HepG2 (cell line): Measurements from ENCODE around the gene PPP1R2C. TPM values are rescaled to one million over a fixed set of nuclear protein-coding genes. Genes with fewer than 3 reads are reported as not detected.

Experiments
- ATAC-seq: fragments of 200-7000 bp; cut with Tn5 transposase; 3 replicates; pipeline ENCODE4 v1.9.1; 2020; ENCODE audit warnings: mild to moderate bottlenecking, moderate library complexity
- BruUV-seq: library from RNA; stranded (reverse); fragments of 400-500 nt; replicated peaks from 2 replicates; lab custom pipeline; 2021; lab: Mats Ljungman, UMichigan
- CTCF ChIA-PET: fragments of 300-600 bp; formaldehyde crosslinking; extraction: SDS; loops from one replicate; lab custom pipeline; 2021; ENCODE audit warnings: low total read pairs, inconsistent platforms, low intra/inter-chr PET ratio; lab: Yijun Ruan, JAX
- POLR2A ChIA-PET: fragments of 350-600 bp; sonication (Branson Sonifier 250); formaldehyde crosslinking; loops from one replicate; lab custom pipeline; 2020; ENCODE audit warnings: antibody characterized with exemption, inconsistent platforms; lab: Yijun Ruan, JAX
- DNase-seq: peaks from one replicate; pipeline ENCODE4 v3.0.0-alpha.2; 2015; ENCODE audit warnings: low spot score
- FAIRE-seq: peaks from 3 replicates; lab custom pipeline; 2011; peaks lifted over from hg19 to GRCh38; lab: Jason Lieb, UNC
- H2AFZ ChIP-seq: one replicate; pipeline ENCODE4 v1.6.1; 2011; ENCODE audit warnings: low read length, inconsistent platforms
- H3K27ac ChIP-seq: fragments of 300-600 bp; 3 replicates; pipeline ENCODE4 v1.8.0; 2011; ENCODE audit warnings: mixed run types, mild to moderate bottlenecking, mixed read lengths, low read length, inconsistent platforms; ENCODE audit not compliant: insufficient read depth; ENCODE audit errors: extremely low read length
- H3K27me3 ChIP-seq, 2 experiments: fragments of 200-600 bp in 1 of 2; 2 replicates in 1 of 2; 3 replicates in 1 of 2; pipeline versions ENCODE4 v1.6.0 to v1.8.0; 2011; ENCODE audit warnings: low read length in 2 of 2, mild to moderate bottlenecking in 2 of 2, moderate library complexity in 2 of 2, inconsistent platforms in 1 of 2; ENCODE audit not compliant: insufficient read depth in 2 of 2, control insufficient read depth in 1 of 2
- H3K36me3 ChIP-seq, 2 experiments: fragments of 200-600 bp in 1 of 2; replicated peaks in 1 of 2; 2 replicates in 1 of 2; 3 replicates in 1 of 2; pipeline versions ENCODE4 v1.5.1 to v1.8.0; 2011; ENCODE audit warnings: low read length in 2 of 2, inconsistent platforms in 1 of 2; ENCODE audit not compliant: insufficient read depth in 2 of 2, control insufficient read depth in 1 of 2
- H3K4me1 ChIP-seq: 2 replicates; pipeline ENCODE4 v1.5.1; 2012; ENCODE audit warnings: low read length, inconsistent platforms; ENCODE audit not compliant: insufficient read depth
- H3K4me2 ChIP-seq: 2 replicates; pipeline ENCODE4 v1.6.0; 2011; ENCODE audit warnings: low read depth, low read length, inconsistent platforms
- H3K4me3 ChIP-seq, 3 experiments: fragments of 200-600 bp in 1 of 3; sonication (generic), shearing (Covaris generic) in 1 of 3; replicated peaks in 1 of 3; 2 replicates each; pipeline ENCODE4 v1.5.1; 2011 to 2016; ENCODE audit warnings: low read length in 3 of 3, inconsistent platforms in 2 of 3, low read depth in 2 of 3, mild to moderate bottlenecking in 2 of 3, control low read depth in 1 of 3, mixed read lengths in 1 of 3; ENCODE audit not compliant: insufficient read depth in 1 of 3
- H3K79me2 ChIP-seq: one replicate; pipeline ENCODE4 v1.6.1; 2011; ENCODE audit warnings: low read length, inconsistent platforms; ENCODE audit not compliant: insufficient read depth
- H3K9ac ChIP-seq: 2 replicates; pipeline ENCODE4 v1.6.0; 2011; ENCODE audit warnings: mild to moderate bottlenecking, low read depth, low read length, inconsistent platforms; ENCODE audit not compliant: insufficient read depth
- H3K9me3 ChIP-seq: 2 replicates; pipeline ENCODE4 v1.5.1; 2012; ENCODE audit warnings: mild to moderate bottlenecking, low read length
- H4K20me1 ChIP-seq: 2 replicates; pipeline ENCODE4 v1.6.0; 2011; ENCODE audit warnings: inconsistent platforms, mild to moderate bottlenecking, low read length, moderate library complexity; ENCODE audit not compliant: insufficient read depth
- GABPB1 ChIP-seq: IDR thresholded peaks from 2 replicates; pipeline ENCODE4 v1.6.1; 2016; ENCODE audit warnings: mild to moderate bottlenecking, missing genetic modification reagents, moderate library complexity, missing compliant biosample characterization
- NBN ChIP-seq: fragments of 450-650 bp; conservative IDR thresholded peaks from 2 replicates; pipeline ENCODE4 v1.6.1; 2017
- PTBP1 ChIP-seq: fragments of 200-400 bp; formaldehyde crosslinking; IDR thresholded peaks from 2 replicates; pipeline ENCODE4 v1.6.1; 2018; ENCODE audit warnings: low read length, low read depth; ENCODE audit not compliant: poor library complexity, severe bottlenecking
- SIN3A ChIP-seq: IDR thresholded peaks from 2 replicates; pipeline ENCODE4 v1.6.1; 2011; ENCODE audit warnings: low read depth, mild to moderate bottlenecking, control low read depth, low read length, borderline replicate concordance
- TBL1XR1 ChIP-seq: fragments of 150-350 bp; IDR thresholded peaks from 2 replicates; pipeline ENCODE4 v1.6.1; 2014; ENCODE audit warnings: borderline replicate concordance, low read length; ENCODE audit not compliant: partially characterized antibody
- ZBTB42 ChIP-seq: sonication (generic); formaldehyde crosslinking; IDR thresholded peaks from 2 replicates; pipeline ENCODE4 v1.5.0; 2020; ENCODE audit warnings: mild to moderate bottlenecking, missing genetic modification reagents
- ZFAT ChIP-seq: sonication (generic); formaldehyde crosslinking; conservative IDR thresholded peaks from 2 replicates; pipeline ENCODE4 v1.8.1; 2023; ENCODE audit warnings: missing genetic modification reagents, inconsistent platforms
- ZNF17 ChIP-seq: sonication (generic); formaldehyde crosslinking; IDR thresholded peaks from 2 replicates; pipeline ENCODE4 v1.5.0; 2020; ENCODE audit warnings: mild to moderate bottlenecking, missing genetic modification reagents
- ZNF260 ChIP-seq: sonication (generic); formaldehyde crosslinking; IDR thresholded peaks from 2 replicates; pipeline ENCODE4 v1.4.0; 2020; ENCODE audit warnings: missing genetic modification reagents, low read depth, mild to moderate bottlenecking, borderline replicate concordance
- WGBS: methylation state at CpG from one replicate; pipeline ENCODE4 v1.1.6; 2017; ENCODE audit warnings: low lambda C conversion rate; 5-methylcytosine and 5-hydroxymethylcytosine counted together
- in situ Hi-C: cut with HindIII; loops from 2 replicates; pipeline ENCODE4 v1.10.0; 2017; ENCODE audit warnings: low pct_unique_long_range_greater_than_20kb; ENCODE audit not compliant: extremely low pct_ligation_motif_present
- intact Hi-C: fragments of 100-400 bp; cut with micrococcal nuclease; formaldehyde crosslinking; loops from one replicate; pipeline ENCODE4 v1.10.0; 2022; ENCODE audit not compliant: unreplicated experiment
- polyA plus RNA-seq, 8 experiments: library from polyadenylated mRNA; depleted of rRNA in 3 of 8; stranded (reverse) in 7 of 8; unstranded in 1 of 8; fragments of >200 nt; fragmentation: Illumina TruSeq in 4 of 8; extraction: Trizol in 4 of 8; gene quantifications; 2 replicates each; pipeline versions ENCODE4 v1.2.1 to v1.2.3, GENCODE V29; 2011 to 2016; ENCODE audit warnings: low read depth in 4 of 8, missing spikeins in 1 of 8, mixed read lengths in 1 of 8; ENCODE audit not compliant: insufficient read depth in 1 of 8
- total RNA-seq, 5 experiments: library from RNA; depleted of rRNA; stranded (reverse); fragments of >200 nt; fragmentation: Illumina TruSeq; extraction: Trizol; gene quantifications; 2 replicates each; pipeline ENCODE4 v1.2.3, GENCODE V29; 2016; ENCODE audit warnings: low read depth in 1 of 5
- TF ChIP-seq, protein P1 (sequence below): sonication (generic); formaldehyde crosslinking; IDR thresholded peaks from 2 replicates; pipeline ENCODE4 v1.8.0; 2022; ENCODE audit warnings: missing genetic modification reagents, mild to moderate bottlenecking, moderate library complexity, borderline replicate concordance
- TF ChIP-seq, protein P2 (sequence below): sonication (generic); formaldehyde crosslinking; IDR thresholded peaks from 2 replicates; pipeline ENCODE4 v1.4.0; 2020; ENCODE audit warnings: low read depth, mild to moderate bottlenecking, missing genetic modification reagents
- TF ChIP-seq, protein P3 (sequence below): sonication (generic); formaldehyde crosslinking; IDR thresholded peaks from 2 replicates; pipeline ENCODE4 v1.4.0; 2020; ENCODE audit warnings: missing genetic modification reagents, borderline replicate concordance
- TF ChIP-seq, protein P4 (sequence below): sonication (generic); formaldehyde crosslinking; IDR thresholded peaks from 2 replicates; pipeline ENCODE4 v1.5.1; 2020; ENCODE audit warnings: missing genetic modification reagents, mild to moderate bottlenecking, borderline replicate concordance

The PPP1R2C gene
- total and polyA plus RNA-seq, 2 of the 13 experiments (the other 11 are each of a cell fraction or from before 2014, with no cell fraction given): not detected

DNA sequence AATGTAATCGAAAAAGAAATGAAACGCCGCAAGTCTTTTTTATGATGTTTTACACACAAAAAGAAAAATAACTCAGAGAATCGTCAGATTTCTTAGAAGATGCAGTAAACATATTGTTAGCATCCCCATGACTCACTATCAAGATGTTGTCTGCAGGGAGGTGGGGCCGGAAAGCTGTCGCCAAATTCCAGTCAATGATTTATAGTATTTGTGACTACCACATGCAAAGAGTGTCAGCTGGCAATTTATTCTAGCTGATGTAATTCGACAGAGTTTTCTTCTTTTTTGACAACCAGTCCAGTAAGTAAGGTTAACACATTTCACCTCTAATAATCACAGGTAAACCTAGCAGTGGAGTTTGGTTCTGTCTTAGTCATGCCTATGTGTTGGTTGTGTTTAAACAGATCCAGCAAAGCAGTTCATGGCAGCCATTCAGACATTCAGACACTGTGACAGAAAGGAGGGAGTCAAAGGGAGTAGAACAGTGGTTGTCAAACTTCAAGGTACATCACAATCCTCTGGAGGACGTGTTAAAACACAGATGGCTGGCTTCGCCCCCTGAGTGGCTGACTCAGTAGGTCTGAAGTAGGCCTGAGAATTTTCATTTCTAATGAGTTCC lies 19.8 kb upstream of the PPP1R2C start:
- FAIRE-seq (no peak), ATAC-seq (no peak), DNase-seq (no peak)
- Histone ChIP-seq H3K27ac (no peak overlapping the region), H2AFZ (no peak overlapping the region), H3K4me3 (no peak overlapping the region), H4K20me1 (no peaks in the 10 kb centered on the region), H3K79me2 (no peaks in the 10 kb centered on the region), H3K4me2 (no peak overlapping the region), H3K9me3 (no peaks in the 10 kb centered on the region), H3K9ac (no peak overlapping the region), H3K36me3 (no peaks in the 10 kb centered on the region), H3K27me3 (no peaks in the 10 kb centered on the region), H3K4me1 (no peaks in the 10 kb centered on the region)
- intact Hi-C loops: no loop called here
- CTCF ChIA-PET: no interaction called here
- WGBS: 42% methylated on average over 9 of the region's 9 CpGs
- TF ChIP-seq, protein P1, sequence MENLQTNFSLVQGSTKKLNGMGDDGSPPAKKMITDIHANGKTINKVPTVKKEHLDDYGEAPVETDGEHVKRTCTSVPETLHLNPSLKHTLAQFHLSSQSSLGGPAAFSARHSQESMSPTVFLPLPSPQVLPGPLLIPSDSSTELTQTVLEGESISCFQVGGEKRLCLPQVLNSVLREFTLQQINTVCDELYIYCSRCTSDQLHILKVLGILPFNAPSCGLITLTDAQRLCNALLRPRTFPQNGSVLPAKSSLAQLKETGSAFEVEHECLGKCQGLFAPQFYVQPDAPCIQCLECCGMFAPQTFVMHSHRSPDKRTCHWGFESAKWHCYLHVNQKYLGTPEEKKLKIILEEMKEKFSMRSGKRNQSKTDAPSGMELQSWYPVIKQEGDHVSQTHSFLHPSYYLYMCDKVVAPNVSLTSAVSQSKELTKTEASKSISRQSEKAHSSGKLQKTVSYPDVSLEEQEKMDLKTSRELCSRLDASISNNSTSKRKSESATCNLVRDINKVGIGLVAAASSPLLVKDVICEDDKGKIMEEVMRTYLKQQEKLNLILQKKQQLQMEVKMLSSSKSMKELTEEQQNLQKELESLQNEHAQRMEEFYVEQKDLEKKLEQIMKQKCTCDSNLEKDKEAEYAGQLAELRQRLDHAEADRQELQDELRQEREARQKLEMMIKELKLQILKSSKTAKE (CRISPR knock-in tag): no peak
- TF ChIP-seq SIN3A: no peak
- BruUV-seq: no TSS peak
- POLR2A ChIA-PET: no interaction called here
- in situ Hi-C loops: no loop called here

DNA sequence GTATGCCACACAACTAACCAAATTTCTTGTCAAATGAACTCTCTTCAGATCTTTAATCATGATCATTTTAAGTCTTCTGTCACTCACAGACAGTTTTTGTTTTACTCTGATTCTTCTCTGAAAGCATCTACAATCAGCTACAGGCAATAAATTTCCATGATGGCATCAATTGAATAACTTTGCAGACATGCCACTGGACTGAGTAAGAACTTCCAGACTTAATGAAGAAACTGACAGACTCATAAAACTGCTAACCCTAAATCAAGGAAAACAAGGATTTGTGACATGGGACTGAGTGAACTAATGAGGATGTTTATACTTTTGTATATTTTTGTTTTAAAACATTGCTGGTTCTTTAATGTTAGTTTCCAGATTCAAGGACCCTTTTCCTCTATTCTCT lies 5.5 kb upstream of the PPP1R2C start:
- Histone ChIP-seq H3K4me3 (no peak overlapping the region), H3K9ac (no peak overlapping the region), H3K27ac (no peak overlapping the region), H3K79me2 (no peaks in the 10 kb centered on the region), H3K27me3 (no peaks in the 10 kb centered on the region), H3K36me3 (no peaks in the 10 kb centered on the region), H3K9me3 (no peaks in the 10 kb centered on the region), H3K4me2 (no peak overlapping the region), H2AFZ (no peak overlapping the region), H4K20me1 (no peaks in the 10 kb centered on the region), H3K4me1 (no peaks in the 10 kb centered on the region)
- ChIA-PET POLR2A (no interaction called here), CTCF (no interaction called here)
- FAIRE-seq (no peak), DNase-seq (no peak), ATAC-seq (no peak)
- no peak for TF ChIP-seq ZNF17 (CRISPR knock-in tag)
- TF ChIP-seq, protein P2, sequence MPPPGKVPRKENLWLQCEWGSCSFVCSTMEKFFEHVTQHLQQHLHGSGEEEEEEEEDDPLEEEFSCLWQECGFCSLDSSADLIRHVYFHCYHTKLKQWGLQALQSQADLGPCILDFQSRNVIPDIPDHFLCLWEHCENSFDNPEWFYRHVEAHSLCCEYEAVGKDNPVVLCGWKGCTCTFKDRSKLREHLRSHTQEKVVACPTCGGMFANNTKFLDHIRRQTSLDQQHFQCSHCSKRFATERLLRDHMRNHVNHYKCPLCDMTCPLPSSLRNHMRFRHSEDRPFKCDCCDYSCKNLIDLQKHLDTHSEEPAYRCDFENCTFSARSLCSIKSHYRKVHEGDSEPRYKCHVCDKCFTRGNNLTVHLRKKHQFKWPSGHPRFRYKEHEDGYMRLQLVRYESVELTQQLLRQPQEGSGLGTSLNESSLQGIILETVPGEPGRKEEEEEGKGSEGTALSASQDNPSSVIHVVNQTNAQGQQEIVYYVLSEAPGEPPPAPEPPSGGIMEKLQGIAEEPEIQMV (CRISPR knock-in tag): no peak
- TF ChIP-seq TBL1XR1: no peak
- TF ChIP-seq, protein P3, sequence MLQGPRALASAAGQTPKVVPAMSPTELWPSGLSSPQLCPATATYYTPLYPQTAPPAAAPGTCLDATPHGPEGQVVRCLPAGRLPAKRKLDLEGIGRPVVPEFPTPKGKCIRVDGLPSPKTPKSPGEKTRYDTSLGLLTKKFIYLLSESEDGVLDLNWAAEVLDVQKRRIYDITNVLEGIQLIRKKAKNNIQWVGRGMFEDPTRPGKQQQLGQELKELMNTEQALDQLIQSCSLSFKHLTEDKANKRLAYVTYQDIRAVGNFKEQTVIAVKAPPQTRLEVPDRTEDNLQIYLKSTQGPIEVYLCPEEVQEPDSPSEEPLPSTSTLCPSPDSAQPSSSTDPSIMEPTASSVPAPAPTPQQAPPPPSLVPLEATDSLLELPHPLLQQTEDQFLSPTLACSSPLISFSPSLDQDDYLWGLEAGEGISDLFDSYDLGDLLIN (CRISPR knock-in tag): no peak
- no peak for TF ChIP-seq GABPB1 (CRISPR knock-in tag)
- no peak for TF ChIP-seq ZBTB42 (CRISPR knock-in tag)
- no peak for TF ChIP-seq ZNF260 (CRISPR knock-in tag)
- TF ChIP-seq PTBP1: no peak
- no peak for TF ChIP-seq ZFAT
- TF ChIP-seq, protein P4, sequence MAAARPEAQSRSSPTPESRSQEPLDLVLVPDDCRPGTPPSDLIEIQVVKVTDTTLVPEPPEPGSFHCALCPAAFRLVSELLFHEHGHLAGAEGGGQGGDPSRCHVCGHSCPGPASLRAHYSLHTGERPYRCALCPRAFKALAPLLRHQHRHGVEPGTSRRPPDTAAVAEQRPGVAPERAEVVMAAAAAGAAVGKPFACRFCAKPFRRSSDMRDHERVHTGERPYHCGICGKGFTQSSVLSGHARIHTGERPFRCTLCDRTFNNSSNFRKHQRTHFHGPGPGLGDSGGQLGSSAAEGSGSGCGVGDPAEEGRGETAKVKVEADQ (CRISPR knock-in tag): no peak
- no peak for TF ChIP-seq NBN
- in situ Hi-C loops (no loop called here), intact Hi-C loops (no loop called here)
- BruUV-seq: no TSS peak
